Muscle of back (tissue), 13 donors: ENCODE data around the gene CLDN22. TPM values are rescaled to one million over a fixed set of nuclear protein-coding genes. Genes with fewer than 3 reads are reported as not detected.

Experiments
- DNase-seq, 3 donors: peaks; one replicate each; pipeline versions ENCODE4 v3.0.0 to v3.0.0-alpha.2; 2013
- long read RNA-seq, 9 donors: transcript quantifications; one replicate each; lab custom pipeline, GENCODE V29; 2026
- polyA plus RNA-seq, 10 donors: library from polyadenylated mRNA; unstranded; fragments of 120-200 nt; gene quantifications; one replicate each; pipeline ENCODE4 v1.2.1, GENCODE V29; 2013; ENCODE audit not compliant: insufficient read length in 10 of 10

Gene CLDN22
- under 1 TPM in 8 of 10 donors, not detected in 2; 0.09 to 0.33 (median 0.20) TPM for polyA plus RNA-seq
- long read RNA-seq, donor 1, transcript CLDN22-201 (1 exons, 2,581 nt): major isoform, 11 of 11 reads
- long read RNA-seq, donor 1, partial matches to known transcripts: 0 of 11 reads
- long read RNA-seq, donor 1, other reads (novel, unspliced or antisense): 0 of 11 reads
- long read RNA-seq, donor 2, transcript CLDN22-201 (1 exons, 2,581 nt): major isoform, 16 of 16 reads
- long read RNA-seq, donor 2, partial matches to known transcripts: 0 of 16 reads
- long read RNA-seq, donor 2, other reads (novel, unspliced or antisense): 0 of 16 reads
- long read RNA-seq, donor 3, partial matches to known transcripts: 0 of 1 reads
- long read RNA-seq, donor 3, other reads (novel, unspliced or antisense): 0 of 1 reads
- long read RNA-seq, donor 4, partial matches to known transcripts: 0 of 4 reads
- long read RNA-seq, donor 4, other reads (novel, unspliced or antisense): 0 of 4 reads
- long read RNA-seq, donor 5, transcript CLDN22-201 (1 exons, 2,581 nt): major isoform, 28 of 28 reads
- long read RNA-seq, donor 5, partial matches to known transcripts: 0 of 28 reads
- long read RNA-seq, donor 5, other reads (novel, unspliced or antisense): 0 of 28 reads
- long read RNA-seq, donor 6, transcript CLDN22-201 (1 exons, 2,581 nt): major isoform, 20 of 20 reads
- long read RNA-seq, donor 6, partial matches to known transcripts: 0 of 20 reads
- long read RNA-seq, donor 6, other reads (novel, unspliced or antisense): 0 of 20 reads
- long read RNA-seq, donor 7, transcript CLDN22-201 (1 exons, 2,581 nt): major isoform, 12 of 12 reads
- long read RNA-seq, donor 7, partial matches to known transcripts: 0 of 12 reads
- long read RNA-seq, donor 7, other reads (novel, unspliced or antisense): 0 of 12 reads
- long read RNA-seq, donor 8, transcript CLDN22-201 (1 exons, 2,581 nt): major isoform, 25 of 25 reads
- long read RNA-seq, donor 8, partial matches to known transcripts: 0 of 25 reads
- long read RNA-seq, donor 8, other reads (novel, unspliced or antisense): 0 of 25 reads
- long read RNA-seq, donor 9, partial matches to known transcripts: 0 of 3 reads
- long read RNA-seq, donor 9, other reads (novel, unspliced or antisense): 0 of 3 reads

DNA sequence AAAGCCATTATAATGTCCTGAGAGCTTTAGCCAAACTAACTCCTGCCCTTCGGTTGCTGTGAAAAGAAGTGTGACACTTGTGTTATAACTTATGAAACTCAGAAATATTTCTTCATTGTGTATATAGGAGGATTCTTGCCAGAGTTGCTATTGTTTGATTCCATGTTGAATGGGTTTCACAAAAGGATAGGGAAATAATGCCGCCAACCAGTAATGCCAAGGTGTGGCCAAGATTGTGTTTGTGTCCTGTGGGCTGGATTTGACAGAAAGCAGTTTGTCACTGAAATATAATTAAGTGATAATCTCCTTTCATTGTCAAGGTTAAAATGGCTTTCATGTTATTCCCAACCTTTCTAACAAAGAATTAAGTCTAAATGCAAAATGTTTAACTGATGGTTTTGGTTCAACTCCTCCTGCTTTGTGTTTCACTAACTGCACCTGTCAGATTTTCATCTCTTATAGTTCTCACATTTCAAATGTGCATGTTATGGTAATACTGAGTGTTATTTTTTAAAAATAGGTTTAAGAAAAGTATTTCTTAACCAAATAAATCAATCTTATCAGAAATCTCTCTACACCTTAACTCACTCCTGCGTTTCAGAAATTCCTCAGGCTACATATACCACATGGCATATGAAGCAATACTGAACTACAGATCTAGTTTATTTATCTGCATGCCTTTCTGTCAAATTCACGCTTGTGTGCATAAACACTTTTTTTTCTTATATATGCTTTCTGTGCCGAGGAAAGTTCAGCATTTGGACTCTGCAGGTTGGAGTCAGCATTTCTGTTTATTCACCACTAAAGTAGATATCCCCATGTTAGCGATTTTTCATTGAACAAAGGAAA lies at the start of gene CLDN22:
Gene CLDN22, minus strand, starts transcription at position 66 of the 849 bp plus-strand sequence. Its CDS starts 58 bp downstream, at position 8.
- DNase-seq: no peak

DNA sequence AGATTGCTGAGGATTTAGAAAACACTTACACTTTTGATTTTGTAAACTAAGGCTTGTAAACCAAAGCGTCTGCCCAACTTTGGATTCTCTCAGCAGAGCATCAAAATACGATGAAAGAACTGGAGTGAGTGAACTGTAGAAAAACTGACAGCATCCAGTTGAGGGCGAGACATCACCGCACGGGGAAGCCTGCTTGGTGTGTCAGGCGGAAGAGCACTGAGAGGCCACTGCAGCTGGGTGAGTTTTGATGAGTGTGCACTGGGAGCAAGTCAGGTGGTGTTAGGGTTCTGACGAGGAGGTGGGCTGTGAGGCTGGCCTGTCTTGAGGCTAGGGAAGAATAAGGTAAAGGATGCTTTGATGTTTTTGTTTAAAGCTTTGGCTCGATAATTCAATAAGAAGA lies 49.0 kb upstream of the CLDN22 start:
- DNase-seq: no peak

DNA sequence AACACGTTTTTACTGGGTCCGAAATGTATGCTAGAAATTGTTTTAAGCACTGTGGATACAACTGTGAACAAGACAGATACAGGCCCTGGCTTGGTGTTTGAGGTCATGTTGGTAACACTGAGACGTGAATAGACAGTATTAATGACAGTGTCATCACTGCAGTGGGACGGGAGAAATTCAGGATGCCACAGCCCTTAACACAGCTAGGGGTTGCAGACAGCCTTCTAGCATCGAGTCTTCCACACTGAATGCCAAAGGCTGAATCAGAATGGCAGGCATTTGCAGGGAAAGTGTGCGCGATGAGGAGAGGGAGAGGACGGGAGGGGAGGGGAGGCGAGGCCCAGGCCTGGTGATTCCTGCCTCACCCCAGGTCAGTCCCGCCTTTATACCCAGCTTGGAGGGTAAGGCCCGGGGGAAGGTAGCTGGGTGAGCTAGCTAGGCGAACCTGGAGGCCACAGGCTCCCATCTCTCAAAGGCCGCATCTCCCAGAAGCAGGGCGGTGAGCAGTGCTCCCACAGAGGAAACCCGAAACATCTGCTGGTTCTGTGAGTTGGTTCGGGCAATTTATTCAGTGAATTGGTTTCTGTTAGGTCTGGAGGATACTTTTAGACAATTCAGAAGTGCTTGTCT lies 46.2 kb upstream of the CLDN22 start:
- no peak for DNase-seq

DNA sequence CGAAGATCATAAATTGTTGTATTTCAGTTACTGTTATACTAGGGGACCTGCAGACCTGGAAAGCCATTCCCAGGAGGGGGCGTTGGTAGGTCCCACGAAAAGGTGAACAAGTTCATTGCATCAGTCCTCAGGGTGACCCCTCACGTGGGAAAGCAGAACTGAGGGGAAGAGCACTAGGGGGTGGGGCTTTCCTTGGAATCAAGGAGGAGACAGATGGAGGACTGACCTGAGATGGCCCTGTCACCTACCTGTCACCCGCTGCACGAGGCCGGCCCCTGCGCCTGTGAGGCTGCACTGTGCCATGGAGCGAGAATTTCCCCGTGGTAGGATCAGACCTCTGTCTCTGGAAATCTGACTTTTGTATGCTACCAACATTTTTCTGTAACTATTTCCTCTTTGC lies 43.9 kb upstream of the CLDN22 start:
- no peak for DNase-seq

DNA sequence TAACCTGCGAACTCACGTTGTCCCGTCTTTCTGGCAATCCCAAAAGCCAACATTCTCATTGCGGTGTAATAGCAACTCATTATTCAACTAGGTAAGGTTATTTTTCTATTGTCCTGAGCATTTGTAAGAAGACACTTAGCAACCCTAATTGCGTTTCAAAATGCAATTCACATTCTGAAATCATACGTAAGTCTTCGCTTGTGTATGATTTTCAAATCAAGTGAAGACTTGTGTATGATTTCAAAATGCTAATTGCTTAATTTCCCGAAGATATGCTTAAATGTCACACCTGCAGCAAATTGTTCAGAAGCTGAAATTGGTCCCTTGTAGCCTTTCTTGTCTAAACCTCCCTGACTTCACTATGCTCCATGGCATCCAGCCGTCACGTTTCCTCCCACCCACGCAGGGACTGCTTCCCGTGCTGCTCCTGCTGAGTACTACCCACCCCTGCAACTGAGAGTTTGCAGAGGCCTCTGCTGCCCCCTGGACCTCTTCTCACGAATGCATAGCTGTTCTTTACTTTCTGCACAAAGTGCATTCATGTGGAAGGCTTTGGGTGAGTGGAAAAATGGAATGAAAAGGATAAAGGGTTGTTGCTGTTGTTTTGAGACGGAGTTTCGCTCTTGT lies 43.0 kb upstream of the CLDN22 start:
- DNase-seq: peak in 1 of 3 donors; percentile 23

DNA sequence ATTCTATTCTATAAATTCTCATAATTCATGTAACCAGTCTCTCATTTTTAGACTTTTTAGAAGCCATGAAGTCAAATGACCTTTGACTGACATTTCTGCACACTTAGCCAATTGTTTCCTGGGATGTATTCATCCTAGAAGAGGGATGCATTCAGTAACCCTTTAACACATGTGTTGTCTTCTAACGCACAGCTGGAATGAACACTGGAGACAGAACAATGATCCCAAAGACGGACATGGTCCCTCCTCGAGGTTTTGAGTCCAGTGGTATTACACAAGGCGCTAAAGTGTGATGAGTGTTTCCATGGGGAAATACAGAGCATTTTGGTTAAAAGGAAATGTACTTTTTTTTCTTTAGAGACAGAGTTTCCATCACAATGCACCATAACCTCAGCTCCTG lies 42.0 kb upstream of the CLDN22 start:
- no peak for DNase-seq

DNA sequence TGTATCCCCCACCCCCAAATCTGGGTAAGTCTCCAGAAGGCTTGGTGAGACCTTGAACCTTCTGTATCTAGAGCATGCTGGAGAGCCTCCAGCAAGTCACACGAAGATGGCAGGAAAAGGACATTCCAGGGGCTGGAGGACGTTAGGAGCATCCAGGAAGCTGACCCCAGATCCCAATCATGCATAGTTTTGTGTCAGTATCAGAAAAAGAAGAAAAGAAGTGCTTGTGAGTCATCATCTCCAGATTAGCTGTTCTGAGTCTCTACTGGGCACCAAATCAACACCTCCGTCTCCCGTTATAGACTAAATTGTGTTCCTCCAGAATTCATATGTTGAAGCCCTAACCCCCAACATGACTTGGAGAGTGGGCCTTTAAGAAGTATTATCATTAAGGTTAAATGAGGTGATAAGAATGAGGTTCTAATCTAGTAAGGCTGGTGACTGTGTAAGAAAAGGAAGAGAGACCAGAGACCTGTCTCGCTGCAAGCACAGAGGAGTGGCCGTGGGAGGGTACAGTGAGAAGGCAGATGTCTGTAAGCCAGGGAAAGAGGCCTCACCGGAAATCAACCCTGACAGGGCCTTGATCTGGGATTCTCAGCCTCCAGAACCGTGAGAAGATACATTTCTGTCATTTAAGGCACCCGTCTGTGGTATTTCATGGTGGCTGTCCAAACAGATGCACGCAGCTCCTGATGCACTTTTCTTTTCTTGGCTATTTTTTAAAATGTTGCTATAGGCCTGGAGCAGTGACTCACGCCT lies 40.3 kb upstream of the CLDN22 start:
- DNase-seq: peak in 1 of 3 donors; percentile 56

DNA sequence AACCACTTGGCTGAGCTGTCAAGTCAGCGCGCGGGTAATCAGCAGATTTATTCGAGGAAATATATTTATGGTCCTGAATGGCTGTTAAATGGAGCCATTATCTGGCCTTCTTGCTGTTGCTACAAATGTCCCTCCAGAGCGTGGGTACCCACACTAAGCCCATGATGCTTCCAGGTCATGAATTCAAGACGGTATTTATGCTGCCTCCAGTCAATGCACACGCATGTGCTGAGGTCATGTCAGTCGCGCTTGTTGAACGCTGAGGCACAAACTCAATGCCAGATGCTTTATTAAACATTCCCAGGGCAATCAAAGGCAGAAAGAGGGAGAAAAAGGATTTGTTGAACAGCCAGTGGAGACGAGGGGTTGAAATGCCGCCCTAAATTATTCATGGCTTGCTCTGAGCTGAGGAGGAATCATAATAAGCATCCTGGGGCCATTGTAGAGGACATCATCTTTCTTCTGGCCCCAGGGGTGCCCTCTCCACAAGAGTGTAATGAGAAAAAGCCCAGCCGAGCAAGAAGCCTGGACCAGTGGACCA lies 38.2 kb upstream of the CLDN22 start:
- no peak for DNase-seq

DNA sequence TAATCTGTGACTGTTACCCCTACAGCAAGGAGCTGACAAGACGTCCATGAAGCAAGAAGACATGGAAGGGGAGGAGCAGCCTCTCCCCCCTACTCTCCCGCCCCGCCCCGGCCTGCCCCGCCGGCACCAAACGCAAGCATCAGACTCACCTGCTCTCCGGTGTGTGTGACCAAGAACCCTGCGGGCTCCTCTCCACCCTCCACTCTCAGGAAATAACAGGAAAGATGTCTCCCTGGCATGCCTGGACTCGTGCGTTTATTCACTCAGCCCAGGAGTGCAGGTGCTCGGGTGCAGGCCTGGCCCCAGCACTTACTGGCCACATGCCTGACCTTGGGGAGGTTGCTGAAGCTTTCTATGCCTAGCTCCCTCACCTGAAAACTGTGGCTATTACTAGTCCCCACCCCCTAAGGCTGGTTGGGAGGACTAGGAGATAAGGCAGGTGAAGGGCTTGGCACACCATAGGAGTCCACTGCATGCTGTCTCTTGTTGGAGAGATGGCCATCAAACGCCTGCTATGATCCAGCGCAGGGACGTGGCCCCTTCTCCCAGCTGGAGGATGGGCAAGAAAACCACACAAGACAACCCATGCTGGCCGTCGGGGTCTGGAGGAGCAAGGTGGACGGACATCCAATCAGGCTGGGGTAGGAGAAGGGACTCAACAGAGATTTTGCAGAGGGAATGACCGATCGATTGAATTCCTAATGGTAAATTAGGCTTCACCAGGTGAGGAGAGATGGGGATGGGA lies 37.0 kb upstream of the CLDN22 start:
- DNase-seq: no peak

DNA sequence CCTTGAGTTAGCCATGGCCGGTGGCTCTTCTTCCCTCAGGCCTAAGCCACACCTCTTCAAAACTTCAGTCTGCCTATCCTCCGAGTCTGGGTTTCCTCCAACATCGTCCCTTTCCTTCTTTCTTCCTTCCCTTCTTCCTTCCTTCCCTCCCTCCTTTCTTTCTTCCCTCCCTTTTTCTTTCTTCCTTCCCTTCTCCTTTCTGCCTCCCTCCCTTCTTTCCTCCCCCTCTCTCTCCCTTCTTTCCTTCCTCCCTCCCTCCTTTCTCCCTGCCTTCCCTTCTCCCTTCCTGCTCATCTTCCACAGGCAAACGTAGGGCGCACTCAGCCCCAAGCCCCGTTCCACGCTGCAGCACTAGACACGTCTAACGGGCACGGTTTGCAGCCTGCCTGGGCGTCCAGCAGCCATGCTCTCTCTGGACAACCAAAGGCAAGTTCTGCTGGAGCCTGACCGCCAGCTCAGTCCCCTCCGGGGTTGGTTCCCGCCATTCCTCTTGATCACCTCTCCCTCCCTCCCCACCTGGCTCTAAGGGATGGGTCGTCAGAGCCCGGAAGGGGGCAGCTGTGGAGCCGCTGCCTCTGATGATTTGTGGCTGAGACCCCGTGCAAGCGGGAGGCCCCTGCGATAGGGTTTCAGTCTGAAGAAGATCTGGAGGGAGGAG lies 36.2 kb upstream of the CLDN22 start:
- DNase-seq: no peak

DNA sequence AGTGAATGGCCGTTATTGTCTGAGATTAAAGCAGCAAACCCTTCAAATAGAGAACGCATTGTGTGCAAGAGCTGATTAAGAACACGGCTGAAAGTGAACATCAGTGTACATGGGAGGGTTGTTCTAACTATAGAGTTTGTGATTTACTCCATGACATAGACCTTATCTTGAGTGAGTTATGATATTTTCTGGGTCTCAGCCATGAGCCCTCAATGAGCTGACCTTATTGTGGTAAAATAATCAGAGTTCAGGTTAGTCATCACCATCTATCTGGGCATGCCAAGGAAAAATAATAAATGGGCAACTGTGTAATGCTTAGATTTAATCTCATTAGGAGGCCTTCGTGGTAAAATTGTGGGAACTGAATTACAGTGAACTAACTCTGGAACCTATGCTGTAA lies 35.3 kb upstream of the CLDN22 start:
- DNase-seq: peak in 1 of 3 donors; percentile 58

DNA sequence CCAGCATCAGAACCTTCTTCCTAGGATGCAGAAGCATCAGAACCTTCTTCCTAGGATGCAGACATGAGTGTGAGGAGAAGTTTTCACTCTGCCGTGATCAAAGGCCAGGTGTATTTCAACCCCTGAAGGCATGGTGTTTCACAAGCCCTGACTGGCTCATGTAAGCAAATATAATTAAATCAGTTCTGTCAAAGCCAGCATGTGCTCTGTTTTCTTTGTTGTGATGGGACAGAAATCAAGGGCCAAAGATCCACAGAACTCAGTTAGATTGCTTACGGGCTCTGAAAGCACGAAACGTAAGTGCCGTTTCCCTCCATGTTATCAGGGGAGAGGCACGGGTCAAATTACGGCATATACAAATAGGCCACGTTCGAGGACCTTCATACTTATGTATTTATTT lies 34.1 kb upstream of the CLDN22 start:
- no peak for DNase-seq

DNA sequence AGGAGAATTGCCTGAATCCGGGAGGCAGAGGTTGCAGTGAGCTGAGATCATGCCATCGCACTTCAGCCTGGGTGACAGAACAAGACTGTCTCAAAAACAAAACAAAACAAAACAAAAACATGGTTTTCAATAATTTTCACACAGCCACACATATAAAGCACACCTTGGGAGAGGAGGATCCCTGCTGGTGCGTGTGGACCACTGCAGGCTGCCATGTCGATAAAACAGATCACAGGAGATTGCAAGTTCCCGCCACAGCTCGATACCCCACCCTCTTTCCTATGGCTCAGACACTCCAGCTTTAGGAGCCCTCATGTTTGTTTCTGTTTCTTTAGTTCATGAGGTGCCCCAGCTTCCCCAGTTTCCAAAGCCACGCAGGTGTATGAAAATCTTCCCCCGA lies 33.5 kb upstream of the CLDN22 start:
- no peak for DNase-seq

DNA sequence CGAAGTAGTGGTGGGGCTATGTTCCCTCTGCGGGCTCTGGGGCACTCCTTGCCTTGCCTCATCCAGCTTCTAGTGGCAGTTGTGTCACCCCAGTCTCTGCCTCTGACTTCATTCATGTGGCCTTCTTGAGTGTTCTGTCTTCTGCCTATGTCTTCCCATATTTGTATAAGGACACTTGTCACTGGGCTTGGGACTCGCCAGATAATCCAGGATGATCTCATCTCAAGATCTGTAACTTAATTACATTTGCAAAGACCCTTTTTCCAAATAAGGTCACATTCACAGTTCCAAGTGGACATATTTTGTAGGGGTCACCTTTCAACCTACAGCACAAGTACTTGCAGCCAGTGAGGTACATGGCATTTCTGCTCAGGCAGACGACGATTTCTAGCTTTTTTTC lies 32.5 kb upstream of the CLDN22 start:
- no peak for DNase-seq

DNA sequence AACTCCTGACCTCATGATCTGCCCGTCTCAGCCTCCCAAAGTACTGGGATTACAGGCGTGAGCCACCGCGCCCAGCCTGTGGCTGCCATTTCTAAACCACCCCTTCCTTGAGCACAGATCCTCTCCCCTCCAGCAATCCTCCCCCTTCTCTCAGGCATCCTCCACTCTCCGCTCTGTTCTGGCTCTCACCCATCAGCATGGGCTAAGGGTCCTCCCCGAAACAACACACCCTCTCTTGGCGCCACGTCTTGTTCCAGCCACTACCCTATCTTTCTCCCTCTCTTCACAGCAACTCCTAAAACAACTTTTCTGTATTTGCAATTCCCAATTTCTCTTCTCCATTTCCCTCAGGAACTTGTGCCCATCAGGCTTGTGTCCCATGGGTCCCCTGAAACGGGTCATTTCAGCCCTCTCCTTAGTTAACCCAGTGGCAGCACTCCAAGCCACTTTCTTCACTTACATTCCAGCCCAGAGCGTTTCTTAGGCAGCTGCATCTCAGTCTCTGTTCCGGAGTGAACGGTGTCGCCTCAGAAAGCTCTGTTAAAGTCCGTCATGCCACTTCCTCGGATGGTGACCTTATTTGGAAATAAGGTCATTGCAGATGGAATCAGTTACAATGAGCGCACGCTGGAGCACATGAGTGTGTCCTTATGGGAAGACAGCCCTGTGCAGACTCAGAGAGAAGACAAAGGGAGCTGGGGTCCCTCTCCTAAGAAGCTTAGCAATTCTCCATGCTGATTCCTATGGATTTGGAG lies 30.4 kb upstream of the CLDN22 start:
- no peak for DNase-seq

DNA sequence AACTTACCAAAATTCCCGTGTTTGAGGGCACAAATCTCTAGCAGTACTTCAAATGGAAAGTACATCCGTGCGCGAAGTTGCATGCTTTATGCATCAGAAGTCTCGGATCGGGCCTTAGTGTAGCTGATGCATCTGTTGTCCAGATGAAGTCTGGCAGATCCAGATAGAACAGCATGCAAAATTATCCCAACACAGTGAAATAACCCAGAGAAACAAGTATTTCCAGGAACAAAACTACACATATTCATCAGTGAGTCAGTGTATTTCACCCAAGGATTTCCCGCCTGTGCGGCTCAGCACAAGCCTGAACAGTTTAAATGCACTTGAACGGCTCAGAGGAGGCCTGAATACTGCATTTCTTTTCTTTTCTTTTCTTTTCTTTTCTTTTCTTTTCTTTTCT lies 29.6 kb upstream of the CLDN22 start:
- DNase-seq: peak in 2 of 3 donors; percentile 33 to 82
